Right hindlimb (tissue), 1 donor: ENCODE data around the gene ABO.
"Not testable (repeated sequence)": the region's sequence is repeated elsewhere in the genome, so short reads cannot be mapped to it uniquely, and the experiment has no call there.

ENCODE experiments used
- DNase-seq: peaks from one replicate; pipeline ENCODE4 v3.0.0-alpha.2; 2018

ABO gene

GRCh38 chr9:133286523-133286922 lies 11.5 kb upstream of the ABO start:
- DNase-seq: no peak

GRCh38 chr9:133285252-133285775 lies 10.3 kb upstream of the ABO start:
- no peak for DNase-seq

GRCh38 chr9:133284362-133284761 lies 9.4 kb upstream of the ABO start:
- no peak for DNase-seq

GRCh38 chr9:133283255-133284032 lies 8.4 kb upstream of the ABO start:
- DNase-seq: not testable (repeated sequence)

GRCh38 chr9:133282464-133283238 lies 7.7 kb upstream of the ABO start:
- DNase-seq: no peak

GRCh38 chr9:133280392-133280791 lies 5.4 kb upstream of the ABO start:
- no peak for DNase-seq

- DNase-seq: no peak
Measured at GRCh38 chr9:133278161-133279114, 3.4 kb upstream of the ABO start.

GRCh38 chr9:133277467-133277866 lies 2.5 kb upstream of the ABO start:
- DNase-seq: no peak

- DNase-seq: no peak
Measured at GRCh38 chr9:133276923-133277322, 1.9 kb upstream of the ABO start.

GRCh38 chr9:133276001-133276884 lies 1.2 kb upstream of the ABO start:
- DNase-seq: no peak

- no peak for DNase-seq
Measured at GRCh38 chr9:133274236-133275104, 531 bp downstream of the ABO start.

GRCh38 chr9:133273819-133274218 lies 1.2 kb downstream of the ABO start:
- no peak for DNase-seq

- DNase-seq: no peak
Measured at GRCh38 chr9:133273098-133273497, 1.9 kb downstream of the ABO start.

GRCh38 chr9:133269537-133270362 lies 5.3 kb downstream of the ABO start:
- DNase-seq: no peak

- not testable (repeated sequence) for DNase-seq
Measured at GRCh38 chr9:133269136-133269535, 5.9 kb downstream of the ABO start.

- DNase-seq: no peak
Measured at GRCh38 chr9:133268335-133269056, 6.5 kb downstream of the ABO start.

- DNase-seq: no peak
Measured at GRCh38 chr9:133264235-133264764, 10.7 kb downstream of the ABO start.

- no peak for DNase-seq
Measured at GRCh38 chr9:133263557-133263956, 11.4 kb downstream of the ABO start.

GRCh38 chr9:133262226-133262625 lies 12.8 kb downstream of the ABO start:
- no peak for DNase-seq
